Stomach (tissue), 9 donors: ENCODE data around the gene JMJD7. TPM values are rescaled to one million over a fixed set of nuclear protein-coding genes. Genes with fewer than 3 reads are reported as not detected.

ENCODE experiments used
- DNase-seq, 2 donors: peaks; one replicate each; pipeline versions ENCODE4 v3.0.0 to v3.0.0-alpha.2; 2013 to 2019
- H3K27ac ChIP-seq, 5 donors: fragments of 200-600 bp in 4 of 5; sonication (generic) in 4 of 5; one replicate each; pipeline ENCODE4 v1.5.1; 2013 to 2019; ENCODE audit warnings: mild to moderate bottlenecking in 1 of 5, moderate library complexity in 1 of 5
- H3K27me3 ChIP-seq, 3 donors: fragments of 200-600 bp; sonication (generic); one replicate each; pipeline ENCODE4 v1.5.1; 2017 to 2019; ENCODE audit warnings: mixed run types in 1 of 3
- H3K36me3 ChIP-seq, 4 donors: fragments of 200-600 bp; sonication (generic); 1 replicate in 3 of 4; 2 replicates in 1 of 4; pipeline ENCODE4 v1.5.1; 2016 to 2019
- H3K4me1 ChIP-seq, 4 donors: fragments of 200-600 bp; sonication (generic); one replicate each; pipeline ENCODE4 v1.5.1; 2016 to 2019
- H3K4me3 ChIP-seq, 4 donors: fragments of 200-600 bp; sonication (generic) in 3 of 4; one replicate each; pipeline ENCODE4 v1.5.1; 2016 to 2019; ENCODE audit warnings: mild to moderate bottlenecking in 1 of 4
- H3K9me3 ChIP-seq, 4 donors: fragments of 200-600 bp; sonication (generic); one replicate each; pipeline ENCODE4 v1.5.1; 2016 to 2019
- CTCF ChIP-seq, 7 experiments: fragments of 450-650 bp in 4 of 7; fragments of 200-600 bp in 3 of 7; sonication (generic) in 3 of 7; IDR thresholded peaks; one replicate each; pipeline ENCODE4 v1.5.1; 2016 to 2019; ENCODE audit warnings: antibody characterized with exemption in 7 of 7, control low read depth in 2 of 7, mild to moderate bottlenecking in 1 of 7
- EP300 ChIP-seq: sonication (generic); formaldehyde crosslinking; IDR thresholded peaks from one replicate; pipeline ENCODE4 v1.6.1; 2017; ENCODE audit warnings: antibody characterized with exemption
- POLR2A ChIP-seq, 4 donors: fragments of 450-650 bp; IDR thresholded peaks; one replicate each; pipeline ENCODE4 v1.6.1; 2016; ENCODE audit warnings: antibody characterized with exemption in 4 of 4, control low read depth in 2 of 4, mild to moderate bottlenecking in 1 of 4, moderate library complexity in 1 of 4
- POLR2AphosphoS5 ChIP-seq, 3 donors: sonication (generic); formaldehyde crosslinking; IDR thresholded peaks; one replicate each; pipeline ENCODE4 v1.6.1; 2016; ENCODE audit warnings: antibody characterized with exemption in 3 of 3
- WGBS, 5 donors: extraction: QIAGEN DNeasy Blood & Tissue Kit in 3 of 5; methylation state at CpG; one replicate each; pipeline versions ENCODE4 v1.1.5 to v1.1.7; 2013 to 2018; 5-methylcytosine and 5-hydroxymethylcytosine counted together
- intact Hi-C: fragments of 100-400 bp; cut with DNase I; formaldehyde crosslinking; loops from one replicate; pipeline ENCODE4 v1.15.1; 2023; ENCODE audit warnings: low total_unique reads
- polyA plus RNA-seq, 3 donors: library from polyadenylated mRNA; stranded (reverse); fragments of 200-250 nt; gene quantifications; one replicate each; pipeline ENCODE4 v1.2.3, GENCODE V29; 2013
- total RNA-seq, 5 donors: library from RNA; depleted of rRNA; stranded (reverse); fragments of >200 nt; gene quantifications; one replicate each; pipeline versions ENCODE4 v1.1.0 to v1.2.3, GENCODE V29; 2014 to 2016
- donor health status: healthy with polysubstance abuse.
- donor health status: Bipolar disorder and iron deficiency.
- donor health status: healthy.

The JMJD7 gene
- total and polyA plus RNA-seq, 8 donors, result 0.55 to 24.2 (median 10.0) TPM; not detected in 2

- H3K27ac ChIP-seq, result no peak overlapping the region
- no peak overlapping the region for H3K4me3 ChIP-seq
- DNase-seq, result no peak
- 88 to 94% (median 93%) methylated on average over 11 of the region's 11 CpGs for WGBS, 5 donors
- peaks cover 44 to 73% (median 64%) of the 10 kb centered on the region in 4 donors for H3K36me3 ChIP-seq
- TF ChIP-seq CTCF (IDR thresholded peaks at IDR 0.05), result no peak
- intact Hi-C loops, result loop anchor here (5.0 kb wide), 1 partner anchor 41 kb away; the partner anchor contains the start of gene MAPKBP1
- peaks cover 0 to 13% (median 4%) of the 10 kb centered on the region in 4 donors for H3K4me1 ChIP-seq
- H3K9me3 ChIP-seq, result no peaks in the 10 kb centered on the region
- H3K27me3 ChIP-seq, result no peaks in the 10 kb centered on the region
Measured at GRCh38 chr15:41812820-41813375, 15.0 kb upstream of the JMJD7 start.

GRCh38 chr15:41813426-41813825, 14.5 kb upstream of the JMJD7 start:
- Histone ChIP-seq H3K9me3 (no peaks in the 10 kb centered on the region), H3K36me3 (peaks cover 49 to 74% (median 68%) of the 10 kb centered on the region in 4 donors), H3K27ac (no peak overlapping the region), H3K4me3 (no peak overlapping the region), H3K4me1 (peaks cover 0 to 13% (median 4%) of the 10 kb centered on the region in 4 donors), H3K27me3 (no peaks in the 10 kb centered on the region)
- 86 to 98% (median 94%) methylated on average over 8 of the region's 8 CpGs for WGBS, 5 donors
- intact Hi-C loops, result loop anchor here (5.0 kb wide), 1 partner anchor 41 kb away; the partner anchor contains the start of gene MAPKBP1
- TF ChIP-seq POLR2A (IDR thresholded peaks at IDR 0.05), result no peak
- TF ChIP-seq CTCF (IDR thresholded peaks at IDR 0.05), result no peak
- TF ChIP-seq EP300, result no peak
- TF ChIP-seq POLR2AphosphoS5 (IDR thresholded peaks at IDR 0.05), result no peak
- no peak for DNase-seq

- H3K27me3 ChIP-seq, result no peaks in the 10 kb centered on the region
- H3K4me3 ChIP-seq, result no peak overlapping the region
- TF ChIP-seq POLR2AphosphoS5 (IDR thresholded peaks at IDR 0.05), result no peak
- no peak for TF ChIP-seq POLR2A (IDR thresholded peaks at IDR 0.05)
- no peak for TF ChIP-seq EP300
- no peak for TF ChIP-seq CTCF (IDR thresholded peaks at IDR 0.05)
- no peak overlapping the region for H3K27ac ChIP-seq
- H3K36me3 ChIP-seq, result peaks cover 60 to 78% (median 77%) of the 10 kb centered on the region in 4 donors
- H3K9me3 ChIP-seq, result no peaks in the 10 kb centered on the region
- DNase-seq, result no peak
- WGBS, 5 donors, result 79 to 88% (median 83%) methylated on average over 5 of the region's 5 CpGs
- intact Hi-C loops, result loop anchor here (5.0 kb wide), 1 partner anchor 42 kb away; the partner anchor contains the start of gene MAPKBP1
- peaks cover 0 to 13% (median 4%) of the 10 kb centered on the region in 4 donors for H3K4me1 ChIP-seq
Measured at GRCh38 chr15:41814534-41814933, 13.4 kb upstream of the JMJD7 start.

- Histone ChIP-seq H3K9me3 (no peaks in the 10 kb centered on the region), H3K4me3 (no peak overlapping the region), H3K4me1 (peaks cover 0 to 14% (median 5%) of the 10 kb centered on the region in 4 donors), H3K27me3 (no peaks in the 10 kb centered on the region), H3K27ac (no peak overlapping the region), H3K36me3 (peaks cover 75 to 100% (median 98%) of the 10 kb centered on the region in 4 donors)
- intact Hi-C loops, result no loop called here
- no peak for TF ChIP-seq CTCF (IDR thresholded peaks at IDR 0.05)
- TF ChIP-seq POLR2AphosphoS5 (IDR thresholded peaks at IDR 0.05), result no peak
- TF ChIP-seq EP300, result no peak
- no peak for TF ChIP-seq POLR2A (IDR thresholded peaks at IDR 0.05)
- no peak for DNase-seq
- 93 to 98% (median 97%) methylated on average over 5 to 9 of the region's 9 CpGs for WGBS, 5 donors
Measured at GRCh38 chr15:41816788-41817187, 11.1 kb upstream of the JMJD7 start.
